ENCODE measurements around the gene NUDT2. TPM values are rescaled to one million over a fixed set of nuclear protein-coding genes. Genes with fewer than 3 reads are reported as not detected.

Gene NUDT2
- total and polyA plus RNA-seq, 10 of the 15 experiments (the other 5 are each of a cell fraction or from before 2014, with no cell fraction given), result 24.5 to 55.1 (median 33.6) TPM

- CTCF ChIA-PET, result interaction anchor here (0.8 to 8.1 kb wide), 6 partner anchors 10 to 81 kb away, joined by 3 to 134 read pairs (median 5); partner anchors contain the start of gene MYORG
- no peak for DNase-seq (ENCODE audit: low read depth, low spot score)
- H2AFZ ChIP-seq (ENCODE audit: control insufficient read depth, low read depth, low read length), result no peak overlapping the region
- no peaks in the 10 kb centered on the region; the same call in 1 of the 2 replicates for H3K4me1 ChIP-seq (ENCODE audit: control insufficient read depth, insufficient read depth, low read length)
- no peaks in the 10 kb centered on the region for H3K9me3 ChIP-seq (replicated peaks; ENCODE audit: control insufficient read depth, insufficient read depth, low read length)
- no peak for TF ChIP-seq ZNF207 (IDR thresholded peaks at IDR 0.05; ENCODE audit: borderline replicate concordance)
- intact Hi-C loops (cut with micrococcal nuclease; ENCODE audit: unreplicated experiment) (loop anchor here (5.0 kb wide), 1 partner anchor 268 kb away; no protein-coding TSS in a partner anchor), in situ Hi-C loops (cut with MboI) (no loop called here)
- no peak overlapping the region for H3K4me2 ChIP-seq (ENCODE audit: control insufficient read depth, insufficient read depth)
- no peak overlapping the region for H3K27ac ChIP-seq (ENCODE audit: control insufficient read depth, insufficient read depth)
- SMC1A ChIA-PET (ENCODE audit: uncharacterized antibody, unreplicated experiment), result interaction anchor here (0.7 to 6.4 kb wide), 6 partner anchors 16 to 167 kb away, joined by 3 to 73 read pairs (median 3); partner anchors contain the start of gene MYORG
- no peak for FAIRE-seq
- ATAC-seq, result no peak
- POLR2A ChIA-PET, result interaction anchor here (1.1 to 1.2 kb wide), 2 partner anchors 10 to 12 kb away, joined by 3 to 7 read pairs; no protein-coding TSS in a partner anchor
- no peaks in the 10 kb centered on the region for H3K27me3 ChIP-seq (replicated peaks in 1 of 2; ENCODE audit: control insufficient read depth in 2 of 2, insufficient read depth in 2 of 2, low read length in 1 of 2)
- H3K36me3 ChIP-seq (ENCODE audit: control insufficient read depth in 2 of 2, insufficient read depth in 2 of 2, low read length in 1 of 2), result peaks cover 0 to 3% of the 10 kb centered on the region in 2 experiments; a peak in 1 of 4 replicates
- no peaks in the 10 kb centered on the region for H4K20me1 ChIP-seq (ENCODE audit: control insufficient read depth, insufficient read depth)
- BruUV-seq (replicated peaks), result no TSS peak
- RAD21 ChIA-PET (ENCODE audit: unreplicated experiment), result interaction anchor here (0.7 to 2.1 kb wide), 3 partner anchors 43 to 221 kb away, joined by 3 to 7 read pairs (median 6); partner anchors contain the start of gene MYORG
- peaks cover 6% of the 10 kb centered on the region for H3K79me2 ChIP-seq (ENCODE audit: control insufficient read depth, insufficient read depth, low read length)
- WGBS (ENCODE audit: insufficient coverage, insufficient replicate concordance, low lambda C conversion rate, missing lambda C conversion rate), result 51% methylated on average over 3 of the region's 3 CpGs
- no peak overlapping the region for H3K9ac ChIP-seq (ENCODE audit: control insufficient read depth, insufficient read depth, low read length)
- H3K4me3 ChIP-seq, result no peak overlapping the region
These were observed 4.5 kb downstream of the NUDT2 start for GRCh38 chr9:34333836-34334235.

GRCh38 chr9:34334337-34334824, 5.0 kb downstream of the NUDT2 start:
- in situ Hi-C loops (cut with MboI), result no loop called here

More at GRCh38 chr9:34334337-34334824, 5.0 kb downstream of the NUDT2 start:
- intact Hi-C loops (cut with micrococcal nuclease; ENCODE audit: unreplicated experiment), result loop anchor here (5.0 kb wide), 1 partner anchor 268 kb away; no protein-coding TSS in a partner anchor
- H3K36me3 ChIP-seq (ENCODE audit: control insufficient read depth in 2 of 2, insufficient read depth in 2 of 2, low read length in 1 of 2), result peaks cover 3 to 7% of the 10 kb centered on the region in 2 experiments; a peak in 3 of 4 replicates
- no peak overlapping the region for H2AFZ ChIP-seq (ENCODE audit: control insufficient read depth, low read depth, low read length)
- no peak for ATAC-seq
- no peaks in the 10 kb centered on the region; the same call in 1 of the 2 replicates for H3K4me1 ChIP-seq (ENCODE audit: control insufficient read depth, insufficient read depth, low read length)
- FAIRE-seq, result no peak
- SMC1A ChIA-PET (ENCODE audit: uncharacterized antibody, unreplicated experiment), result interaction anchor here (0.7 to 6.4 kb wide), 2 partner anchors 15 to 43 kb away, joined by 3 to 73 read pairs; partner anchors contain the start of gene MYORG
- RAD21 ChIA-PET (ENCODE audit: unreplicated experiment), result interaction anchor here (1.8 to 2.1 kb wide), 2 partner anchors 43 to 45 kb away, joined by 6 to 7 read pairs; partner anchors contain the start of gene MYORG
- POLR2A ChIA-PET, result interaction anchor here (0.5 to 1.1 kb wide), 3 partner anchors 10 to 303 kb away, joined by 3 read pairs; no protein-coding TSS in a partner anchor
- H3K4me3 ChIP-seq, result no peak overlapping the region
- no peak overlapping the region for H3K27ac ChIP-seq (ENCODE audit: control insufficient read depth, insufficient read depth)
- no peak overlapping the region for H3K9ac ChIP-seq (ENCODE audit: control insufficient read depth, insufficient read depth, low read length)
- no peaks in the 10 kb centered on the region for H3K9me3 ChIP-seq (replicated peaks; ENCODE audit: control insufficient read depth, insufficient read depth, low read length)
- no peaks in the 10 kb centered on the region for H4K20me1 ChIP-seq (ENCODE audit: control insufficient read depth, insufficient read depth)
- no TSS peak for BruUV-seq (replicated peaks)
- DNase-seq (ENCODE audit: low read depth, low spot score), result no peak
- WGBS (ENCODE audit: insufficient coverage, insufficient replicate concordance, low lambda C conversion rate, missing lambda C conversion rate), result 100% methylated on average over 1 of the region's 1 CpG
- CTCF ChIA-PET, result interaction anchor here (0.8 to 8.1 kb wide), 8 partner anchors 11 to 213 kb away, joined by 3 to 134 read pairs (median 4); partner anchors contain the start of gene MYORG
- peaks cover 6% of the 10 kb centered on the region for H3K79me2 ChIP-seq (ENCODE audit: control insufficient read depth, insufficient read depth, low read length)
- TF ChIP-seq POLR2AphosphoS5 (IDR thresholded peaks at IDR 0.05; ENCODE audit: low read length), result no peak
- no peak for TF ChIP-seq CHD4 (IDR thresholded peaks at IDR 0.05)
- no peak for TF ChIP-seq GATAD2B (conservative IDR thresholded peaks at IDR 0.05; ENCODE audit: low read depth)
- TF ChIP-seq CBFB (IDR thresholded peaks at IDR 0.05; ENCODE audit: low read depth), result no peak
- TF ChIP-seq ESRRA (IDR thresholded peaks at IDR 0.05; ENCODE audit: low read length), result no peak
- no peak for TF ChIP-seq NR2F1 (conservative IDR thresholded peaks at IDR 0.05)
- no peak for TF ChIP-seq CUX1 (IDR thresholded peaks at IDR 0.05; ENCODE audit: insufficient replicate concordance, low read depth, low read length)
- no peak for TF ChIP-seq SUZ12 (IDR thresholded peaks at IDR 0.05; ENCODE audit: unreplicated experiment)
- no peak for TF ChIP-seq RBBP5 (conservative IDR thresholded peaks at IDR 0.05)
- TF ChIP-seq SP1 (IDR thresholded peaks at IDR 0.05; ENCODE audit: low read depth, low read length), result no peak
- H3K27me3 ChIP-seq (replicated peaks in 1 of 2; ENCODE audit: control insufficient read depth in 2 of 2, insufficient read depth in 2 of 2, low read length in 1 of 2), result no peaks in the 10 kb centered on the region
- H3K4me2 ChIP-seq (ENCODE audit: control insufficient read depth, insufficient read depth), result no peak overlapping the region
